Spleen (tissue), 7 donors: Measurements from ENCODE around the gene VPS50.

Experiments
- CTCF ChIP-seq, 11 experiments: fragments of 200-600 bp in 7 of 11; fragments of 450-650 bp in 4 of 11; sonication (generic) in 4 of 11; IDR thresholded peaks in 8 of 11; conservative IDR thresholded peaks in 3 of 11; 1 replicate in 7 of 11; 2 replicates in 4 of 11; pipeline versions ENCODE4 v1.4.0 to v1.8.0; 2016 to 2021; ENCODE audit warnings: antibody characterized with exemption in 11 of 11, inconsistent platforms in 4 of 11, mild to moderate bottlenecking in 1 of 11
- POLR2AphosphoS5 ChIP-seq, 3 donors: sonication (generic); formaldehyde crosslinking; IDR thresholded peaks; one replicate each; pipeline ENCODE4 v1.5.1; 2017; ENCODE audit warnings: antibody characterized with exemption in 3 of 3
- donor health status: DM: no; HTN: no; CAD: no; lungs with moderate emphysema.
- donor health status: DM: no; HTN: no; CAD: no.
- donor health status: DM: no; HTN: no; CAD: no.

- TF ChIP-seq CTCF (IDR thresholded peaks at IDR 0.05 in 8 of 11, conservative IDR thresholded peaks at IDR 0.05 in 3 of 11) = no peak
- TF ChIP-seq POLR2AphosphoS5 (IDR thresholded peaks at IDR 0.05) = no peak
Measured at GRCh38 chr7:93188870-93189634, 43.1 kb upstream of the VPS50 start.
